Mesenchymal stem cell (in vitro differentiated cells and primary cell): ENCODE results near the gene MAPK10.

Experiments used
- DNase-seq: peaks from one replicate; pipeline ENCODE4 v3.0.0-alpha.2; 2013
- H2AFZ ChIP-seq: one replicate; pipeline ENCODE4 v1.6.1; 2013; ENCODE audit warnings: low read depth, mild to moderate bottlenecking, control low read depth, inconsistent platforms, low read length, moderate library complexity
- H2AK5ac ChIP-seq: 2 replicates; pipeline ENCODE4 v1.6.1; 2013; ENCODE audit warnings: low read length, moderate library complexity, mild to moderate bottlenecking, inconsistent platforms; ENCODE audit not compliant: severe bottlenecking
- H2BK120ac ChIP-seq: one replicate; pipeline ENCODE4 v1.6.1; 2013; ENCODE audit warnings: low read depth, mild to moderate bottlenecking, inconsistent platforms, low read length, moderate library complexity
- H2BK12ac ChIP-seq, 2 experiments: one replicate each; pipeline ENCODE4 v1.6.1; 2013; ENCODE audit warnings: inconsistent platforms in 2 of 2, low read length in 2 of 2, mild to moderate bottlenecking in 2 of 2, moderate library complexity in 2 of 2, control low read depth in 1 of 2
- H2BK15ac ChIP-seq: one replicate; pipeline ENCODE4 v1.6.1; 2013; ENCODE audit warnings: mild to moderate bottlenecking, low read depth, inconsistent platforms; ENCODE audit not compliant: poor library complexity, severe bottlenecking
- H2BK5ac ChIP-seq: 2 replicates; pipeline ENCODE4 v1.6.1; 2013; ENCODE audit warnings: low read depth, mild to moderate bottlenecking, low read length, control low read depth, inconsistent platforms; ENCODE audit not compliant: poor library complexity, severe bottlenecking
- H3K14ac ChIP-seq, 2 experiments: one replicate each; pipeline ENCODE4 v1.6.1; 2013; ENCODE audit warnings: inconsistent platforms in 2 of 2, low read length in 2 of 2, control low read depth in 1 of 2, mild to moderate bottlenecking in 1 of 2, moderate library complexity in 1 of 2
- H3K18ac ChIP-seq, 2 experiments: one replicate each; pipeline ENCODE4 v1.6.1; 2013; ENCODE audit warnings: inconsistent platforms in 2 of 2, low read length in 2 of 2, control low read depth in 1 of 2, low read depth in 1 of 2, mild to moderate bottlenecking in 1 of 2
- H3K23ac ChIP-seq, 2 experiments: one replicate each; pipeline ENCODE4 v1.6.1; 2013; ENCODE audit warnings: inconsistent platforms in 2 of 2, low read length in 2 of 2, mild to moderate bottlenecking in 2 of 2, moderate library complexity in 2 of 2, control low read depth in 1 of 2
- H3K27ac ChIP-seq: 2 replicates; pipeline ENCODE4 v1.5.1; 2013; ENCODE audit warnings: mild to moderate bottlenecking, moderate library complexity, low read length, control low read depth, inconsistent platforms; ENCODE audit not compliant: poor library complexity, severe bottlenecking
- H3K27me3 ChIP-seq, 2 experiments: 2 replicates each; pipeline versions ENCODE4 v1.6.1 to v1.7.0; 2013; ENCODE audit warnings: low read length in 2 of 2, mild to moderate bottlenecking in 2 of 2, moderate library complexity in 2 of 2, control low read depth in 1 of 2, inconsistent platforms in 1 of 2; ENCODE audit not compliant: control insufficient read depth in 1 of 2, insufficient read depth in 1 of 2
- H3K36me3 ChIP-seq, 2 experiments: 2 replicates each; pipeline versions ENCODE4 v1.6.1 to v1.7.0; 2013; ENCODE audit warnings: low read length in 2 of 2, control low read depth in 1 of 2, inconsistent platforms in 1 of 2, low read depth in 1 of 2, mild to moderate bottlenecking in 1 of 2; ENCODE audit not compliant: insufficient read depth in 2 of 2, control insufficient read depth in 1 of 2
- H3K4ac ChIP-seq, 2 experiments: one replicate each; pipeline ENCODE4 v1.6.1; 2013; ENCODE audit warnings: inconsistent platforms in 2 of 2, low read length in 2 of 2, mild to moderate bottlenecking in 2 of 2, moderate library complexity in 2 of 2, control low read depth in 1 of 2, low read depth in 1 of 2
- H3K4me1 ChIP-seq: 2 replicates; pipeline ENCODE4 v1.6.1; 2013; ENCODE audit warnings: low read depth, low read length, control low read depth; ENCODE audit not compliant: control insufficient read depth, insufficient read depth
- H3K4me2 ChIP-seq: 2 replicates; pipeline ENCODE4 v1.6.1; 2013; ENCODE audit warnings: low read length, mild to moderate bottlenecking, inconsistent platforms; ENCODE audit not compliant: poor library complexity, severe bottlenecking
- H3K4me3 ChIP-seq, 2 experiments: 2 replicates each; pipeline versions ENCODE4 v1.5.1 to v1.7.0; 2013; ENCODE audit warnings: low read length in 2 of 2, mild to moderate bottlenecking in 2 of 2, control low read depth in 1 of 2, low read depth in 1 of 2; ENCODE audit not compliant: insufficient read depth in 1 of 2
- H3K79me1 ChIP-seq: replicated peaks from 2 replicates; pipeline ENCODE4 v1.6.1; 2013; ENCODE audit warnings: mild to moderate bottlenecking, control low read depth, low read length, inconsistent platforms; ENCODE audit not compliant: poor library complexity, severe bottlenecking
- H3K9ac ChIP-seq: 2 replicates; pipeline ENCODE4 v1.7.0; 2013; ENCODE audit warnings: mild to moderate bottlenecking, low read length, moderate library complexity
- H3K9me3 ChIP-seq: 2 replicates; pipeline ENCODE4 v1.7.0; 2013; ENCODE audit warnings: mild to moderate bottlenecking, low read length; ENCODE audit not compliant: control insufficient read depth
- H4K8ac ChIP-seq: one replicate; pipeline ENCODE4 v1.6.1; 2013; ENCODE audit warnings: inconsistent platforms, mild to moderate bottlenecking, low read length, moderate library complexity
- H4K91ac ChIP-seq: one replicate; pipeline ENCODE4 v1.6.1; 2013; ENCODE audit warnings: mild to moderate bottlenecking, low read length, inconsistent platforms
- WGBS: methylation state at CpG from one replicate; pipeline ENCODE4 v1.1.7; 2013; ENCODE audit warnings: mixed read lengths; 5-methylcytosine and 5-hydroxymethylcytosine counted together

The MAPK10 gene

DNA sequence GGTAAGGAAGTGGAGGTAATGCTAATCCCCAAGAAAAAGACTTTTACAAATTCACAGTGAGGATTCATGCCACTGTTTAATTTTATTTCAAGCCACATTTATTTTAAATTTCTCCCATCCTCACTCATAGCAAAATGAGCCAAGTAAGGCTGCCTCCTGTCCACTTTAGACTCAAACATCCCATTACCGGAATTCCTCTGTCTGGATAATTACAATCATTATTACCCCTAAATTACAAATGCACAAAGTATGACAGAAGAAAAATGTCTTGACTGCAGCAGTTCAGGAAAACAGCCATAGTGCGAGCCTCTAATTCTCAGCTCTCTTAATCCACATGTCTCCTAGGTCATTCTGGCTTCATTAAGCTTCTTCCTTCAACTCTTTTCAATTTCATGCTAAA, 57.0 kb downstream of the MAPK10 start:
- no peak overlapping the region for H3K4ac ChIP-seq
- H2AFZ ChIP-seq = no peak overlapping the region
- H2BK15ac ChIP-seq = no peak overlapping the region
- no peak overlapping the region for H4K91ac ChIP-seq
- peaks cover 54% of the 10 kb centered on the region for H3K9me3 ChIP-seq
- H3K4me2 ChIP-seq = no peak overlapping the region
- H2BK5ac ChIP-seq = no peak overlapping the region
- H3K4me1 ChIP-seq = no peaks in the 10 kb centered on the region
- H3K79me1 ChIP-seq = no peaks in the 10 kb centered on the region
- H3K23ac ChIP-seq = no peak overlapping the region
- DNase-seq = no peak
- 95% methylated on average over 2 of the region's 2 CpGs for WGBS
- H4K8ac ChIP-seq = no peak overlapping the region
- H3K18ac ChIP-seq = no peak overlapping the region
- no peak overlapping the region for H2BK12ac ChIP-seq
- H3K27ac ChIP-seq = no peak overlapping the region
- H3K14ac ChIP-seq = no peak overlapping the region
- H2BK120ac ChIP-seq = no peak overlapping the region
- no peak overlapping the region for H2AK5ac ChIP-seq
- no peaks in the 10 kb centered on the region for H3K27me3 ChIP-seq
- H3K9ac ChIP-seq = no peak overlapping the region
- no peak overlapping the region for H3K4me3 ChIP-seq
- no peaks in the 10 kb centered on the region for H3K36me3 ChIP-seq

DNA sequence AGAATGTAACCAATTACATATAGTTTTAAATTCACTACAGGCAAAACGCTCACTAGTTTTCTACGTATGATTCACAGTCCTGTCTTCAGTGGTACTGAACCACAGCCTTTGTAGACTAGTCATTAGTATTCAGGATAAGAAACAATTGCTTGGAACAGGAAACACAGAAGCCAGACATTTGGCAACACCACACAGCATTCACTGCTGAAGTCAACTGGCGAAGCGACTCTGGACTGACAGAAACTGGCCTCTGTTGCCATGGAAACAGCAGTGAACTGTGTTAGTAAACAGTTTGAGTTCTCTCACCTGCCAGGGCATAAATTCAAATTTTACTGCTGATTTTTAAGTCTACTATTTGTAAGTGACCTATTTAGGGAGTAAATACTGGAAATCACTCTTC, 57.6 kb downstream of the MAPK10 start:
- no peak overlapping the region for H2BK12ac ChIP-seq
- H3K36me3 ChIP-seq = no peaks in the 10 kb centered on the region
- peaks cover 54% of the 10 kb centered on the region for H3K9me3 ChIP-seq
- no peak overlapping the region for H3K4me2 ChIP-seq
- no peak overlapping the region for H2BK120ac ChIP-seq
- no peak overlapping the region for H3K9ac ChIP-seq
- H3K27ac ChIP-seq = no peak overlapping the region
- no peaks in the 10 kb centered on the region for H3K4me1 ChIP-seq
- no peak overlapping the region for H2BK15ac ChIP-seq
- no peak overlapping the region for H3K4me3 ChIP-seq
- H2AFZ ChIP-seq = no peak overlapping the region
- H3K27me3 ChIP-seq = no peaks in the 10 kb centered on the region
- DNase-seq = peak; percentile 55
- no peak overlapping the region for H3K4ac ChIP-seq
- H2AK5ac ChIP-seq = no peak overlapping the region
- no peak overlapping the region for H3K18ac ChIP-seq
- no peak overlapping the region for H3K23ac ChIP-seq
- H2BK5ac ChIP-seq = no peak overlapping the region
- H4K8ac ChIP-seq = no peak overlapping the region
- H3K79me1 ChIP-seq = no peaks in the 10 kb centered on the region
- no peak overlapping the region for H4K91ac ChIP-seq
- 72% methylated on average over 4 of the region's 4 CpGs for WGBS
- no peak overlapping the region for H3K14ac ChIP-seq

DNA sequence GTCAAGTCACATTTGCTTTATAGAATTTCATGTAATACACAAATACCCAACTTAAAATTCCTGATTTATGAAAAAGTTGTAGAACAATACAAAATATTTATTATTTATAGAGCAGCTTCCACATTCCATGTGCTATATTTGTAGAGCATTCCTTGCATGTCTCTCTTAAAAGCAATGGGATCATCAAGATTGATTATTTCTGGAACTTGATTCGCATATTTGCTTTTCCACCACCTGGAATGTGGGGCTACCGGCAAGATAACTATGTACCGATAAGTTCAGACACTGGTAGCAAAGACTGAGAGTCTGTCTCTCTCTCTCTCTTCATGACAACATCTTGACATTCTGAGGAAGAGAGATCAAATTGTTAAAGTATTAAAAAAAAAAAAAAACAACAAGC, 59.3 kb downstream of the MAPK10 start:
- Histone ChIP-seq H4K91ac (no peak overlapping the region), H4K8ac (no peak overlapping the region), H3K18ac (no peak overlapping the region), H2BK15ac (no peak overlapping the region), H3K27me3 (no peaks in the 10 kb centered on the region), H2BK5ac (no peak overlapping the region), H2AK5ac (no peak overlapping the region), H3K4me2 (no peak overlapping the region), H3K9me3 (peaks cover 58% of the 10 kb centered on the region), H3K4me3 (peak overlapping the region in 1 of 2 experiments; percentile 5), H2BK12ac (no peak overlapping the region), H3K9ac (no peak overlapping the region), H3K14ac (no peak overlapping the region), H2AFZ (no peak overlapping the region), H3K4me1 (no peaks in the 10 kb centered on the region), H3K4ac (no peak overlapping the region), H2BK120ac (no peak overlapping the region), H3K36me3 (no peaks in the 10 kb centered on the region), H3K27ac (no peak overlapping the region), H3K23ac (no peak overlapping the region), H3K79me1 (no peaks in the 10 kb centered on the region)
- DNase-seq = no peak
- 92% methylated on average over 3 of the region's 3 CpGs for WGBS

DNA sequence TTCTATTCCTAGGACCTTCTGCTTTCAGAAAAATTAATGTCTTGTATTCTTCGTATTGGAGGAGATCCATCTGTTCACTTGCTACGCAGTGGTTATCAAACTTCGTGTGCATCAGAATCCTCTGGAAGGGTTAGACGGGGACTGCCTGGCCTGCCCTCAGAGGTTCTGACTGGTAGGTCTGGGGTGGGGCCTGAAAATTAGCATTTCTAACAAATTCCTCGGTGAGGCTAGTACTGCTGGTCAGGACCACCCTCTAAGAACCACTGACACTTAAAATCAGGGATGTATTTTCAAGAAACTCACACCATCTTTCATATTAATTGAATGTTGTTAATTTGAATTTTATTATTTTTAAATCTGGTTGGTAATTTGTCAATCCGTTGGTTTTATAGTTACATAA, 63.0 kb downstream of the MAPK10 start:
- no peak overlapping the region for H3K4ac ChIP-seq

More for the DNA sequence above, 63.0 kb downstream of the MAPK10 start:
- H2BK120ac ChIP-seq = no peak overlapping the region
- no peak overlapping the region for H2AK5ac ChIP-seq
- H3K4me2 ChIP-seq = no peak overlapping the region
- H3K27me3 ChIP-seq = no peaks in the 10 kb centered on the region
- no peak overlapping the region for H2BK5ac ChIP-seq
- H4K91ac ChIP-seq = no peak overlapping the region
- H3K27ac ChIP-seq = no peak overlapping the region
- H2AFZ ChIP-seq = no peak overlapping the region
- H3K18ac ChIP-seq = no peak overlapping the region
- 87% methylated on average over 4 of the region's 6 CpGs for WGBS
- no peak overlapping the region for H3K14ac ChIP-seq
- H3K9ac ChIP-seq = no peak overlapping the region
- no peak overlapping the region for H4K8ac ChIP-seq
- no peak for DNase-seq
- H3K9me3 ChIP-seq = peaks cover 29% of the 10 kb centered on the region
- no peaks in the 10 kb centered on the region for H3K36me3 ChIP-seq
- H3K4me3 ChIP-seq = no peak overlapping the region
- H3K23ac ChIP-seq = no peak overlapping the region
- H2BK15ac ChIP-seq = no peak overlapping the region
- no peak overlapping the region for H2BK12ac ChIP-seq
- no peaks in the 10 kb centered on the region for H3K79me1 ChIP-seq
- no peaks in the 10 kb centered on the region for H3K4me1 ChIP-seq
